GM12892 (cell line): ENCODE results near the gene PHF21A.
A peak's percentile ranks its signal among the peaks of the same experiment; 100 is the strongest.
"Not testable (repeated sequence)": the region's sequence is repeated elsewhere in the genome, so short reads cannot be mapped to it uniquely, and the experiment has no call there.

ENCODE experiments used
- DNase-seq: peaks from one replicate; pipeline ENCODE4 v3.0.0; 2011; ENCODE audit not compliant: insufficient read length
- FAIRE-seq: peaks from 2 replicates; lab custom pipeline; 2011; peaks lifted over from hg19 to GRCh38; lab: Jason Lieb, UNC
- POLR2A ChIP-seq: IDR thresholded peaks from 2 replicates; pipeline ENCODE4 v1.6.1; 2011; ENCODE audit warnings: low read depth, low read length, control low read depth
- POLR2AphosphoS5 ChIP-seq: IDR thresholded peaks from 2 replicates; pipeline ENCODE4 v1.6.1; 2011; ENCODE audit warnings: low read depth, low read length, control low read depth
- TAF1 ChIP-seq: IDR thresholded peaks from 2 replicates; pipeline ENCODE4 v1.6.1; 2011; ENCODE audit warnings: low read depth, mild to moderate bottlenecking, control low read depth, low read length, borderline replicate concordance

PHF21A gene

DNA sequence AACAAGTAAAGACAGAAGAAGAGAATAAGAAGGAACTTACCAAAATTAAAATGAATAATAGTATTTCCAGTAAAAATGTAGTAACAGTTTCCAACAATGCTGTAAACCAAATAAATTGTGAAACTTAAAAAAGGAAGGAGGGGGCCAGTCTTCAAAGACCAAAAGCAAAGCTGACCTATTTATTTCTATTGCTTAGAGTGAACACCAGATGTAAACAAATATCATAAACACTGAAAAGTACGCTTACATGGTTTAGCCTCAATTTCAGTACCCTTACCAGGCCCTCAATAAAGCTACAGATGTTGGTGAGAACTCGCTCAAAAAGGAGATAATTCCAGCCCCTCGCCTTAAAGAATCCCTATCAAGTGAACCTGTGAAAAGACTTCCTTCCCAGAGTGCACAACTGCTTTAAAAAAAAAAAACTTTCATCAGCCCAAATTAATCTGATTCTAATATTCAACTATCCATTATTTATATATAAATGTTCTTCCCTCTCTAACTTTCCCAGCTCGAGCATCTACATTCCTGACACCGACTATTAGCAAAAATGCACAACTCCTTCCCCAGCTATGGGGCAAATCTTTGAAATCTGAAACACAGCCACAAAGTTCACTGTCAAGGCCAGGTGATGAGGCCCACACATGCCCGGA is 2.4 kb downstream of the PHF21A start:
- DNase-seq (no peak), FAIRE-seq (peak; percentile 72)
- no peak for TF ChIP-seq POLR2A

- FAIRE-seq (no peak), DNase-seq (no peak)
- no peak for TF ChIP-seq POLR2A
- TF ChIP-seq POLR2AphosphoS5: no peak
- no peak for TF ChIP-seq TAF1
Measured at GRCh38 chr11:46117842-46118241, 3.4 kb downstream of the PHF21A start.

- FAIRE-seq, DNase-seq: not testable (repeated sequence)
Measured at GRCh38 chr11:46116712-46117037, 4.6 kb downstream of the PHF21A start.

- DNase-seq: no peak
- FAIRE-seq: no peak
- no peak for TF ChIP-seq POLR2AphosphoS5
- no peak for TF ChIP-seq POLR2A
- no peak for TF ChIP-seq TAF1
Measured at GRCh38 chr11:46116007-46116711, 5.1 kb downstream of the PHF21A start.

DNA sequence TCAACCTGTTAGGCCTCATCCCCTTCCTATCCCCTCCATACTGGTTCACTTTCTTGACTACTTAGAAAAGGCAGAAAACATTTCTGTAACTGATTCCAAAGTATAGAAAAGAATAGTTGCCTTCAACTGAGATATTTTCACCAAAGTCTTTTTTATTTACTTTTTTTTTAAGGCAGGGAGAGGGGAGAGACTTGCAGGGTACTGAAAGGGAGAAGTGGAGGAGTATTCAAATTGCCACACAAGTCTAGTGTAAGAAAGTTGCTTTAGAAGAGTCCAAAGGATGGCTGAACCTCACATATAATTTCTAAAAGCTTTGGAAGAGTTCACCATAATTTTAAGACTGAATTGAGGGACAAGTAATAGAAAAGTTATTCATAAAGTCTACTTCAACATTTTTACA is 6.3 kb downstream of the PHF21A start:
- no peak for DNase-seq
- no peak for TF ChIP-seq TAF1
- no peak for TF ChIP-seq POLR2AphosphoS5
- no peak for TF ChIP-seq POLR2A
- FAIRE-seq: no peak

- FAIRE-seq (no peak), DNase-seq (no peak)
- TF ChIP-seq POLR2AphosphoS5 (no peak), POLR2A (no peak), TAF1 (no peak)
Measured at GRCh38 chr11:46114378-46114777, 6.9 kb downstream of the PHF21A start.

DNA sequence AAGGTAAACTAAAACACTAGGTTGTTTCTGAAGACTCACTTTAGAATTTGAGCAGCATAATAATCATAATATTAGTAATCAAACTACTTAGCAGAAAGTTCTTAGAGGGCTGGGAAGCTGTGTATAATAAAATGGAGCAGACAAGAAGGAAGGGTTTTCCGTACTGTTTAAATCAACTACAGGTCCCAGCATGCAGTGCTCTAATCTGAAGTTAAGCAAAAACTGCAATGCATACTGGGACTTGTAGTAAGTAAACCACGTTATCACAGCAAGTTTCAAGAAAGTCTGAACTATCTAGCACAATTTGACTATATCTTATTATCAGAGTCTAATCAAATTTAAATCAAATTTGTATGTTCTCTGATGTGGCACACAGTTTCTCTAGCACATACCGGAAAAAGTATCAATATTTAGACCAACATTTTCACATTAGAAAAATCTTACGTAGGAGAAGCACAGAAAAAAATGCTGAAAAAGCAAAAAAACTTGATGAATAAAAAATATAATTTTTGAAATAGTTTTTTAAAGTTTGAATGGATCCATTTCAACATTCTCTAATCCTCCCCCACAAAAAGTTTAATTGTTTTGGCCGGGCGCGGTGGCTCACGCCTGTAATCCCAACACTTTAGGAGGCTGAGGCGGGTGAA is 8.2 kb downstream of the PHF21A start:
- peak; percentile 88 for FAIRE-seq
- TF ChIP-seq POLR2AphosphoS5: no peak
- TF ChIP-seq POLR2A: no peak
- DNase-seq: no peak

GRCh38 chr11:46108751-46109150 is 12.5 kb downstream of the PHF21A start:
- no peak for DNase-seq
- TF ChIP-seq TAF1 (no peak), POLR2AphosphoS5 (no peak), POLR2A (no peak)
- no peak for FAIRE-seq

DNA sequence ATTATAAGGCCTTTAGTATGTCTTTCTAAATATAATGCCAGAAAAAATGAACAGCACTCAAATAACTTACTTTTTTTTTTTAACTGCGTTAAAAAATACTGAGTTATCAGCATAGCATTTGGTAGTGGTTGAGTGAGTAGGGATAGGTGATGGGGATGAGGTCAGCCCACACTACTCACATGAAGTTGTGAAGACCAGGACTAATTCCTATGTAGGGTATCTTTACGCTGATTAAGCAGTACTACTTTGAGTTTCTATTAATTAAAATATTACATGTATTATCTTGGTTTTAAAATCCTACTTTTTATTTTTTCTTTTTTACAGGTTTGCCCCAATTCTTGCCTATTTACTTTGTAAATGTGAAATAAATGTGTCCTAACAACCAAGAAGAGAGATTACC is 13.5 kb downstream of the PHF21A start:
- FAIRE-seq (no peak), DNase-seq (no peak)
- no peak for TF ChIP-seq POLR2AphosphoS5
- TF ChIP-seq POLR2A: no peak
- no peak for TF ChIP-seq TAF1

DNA sequence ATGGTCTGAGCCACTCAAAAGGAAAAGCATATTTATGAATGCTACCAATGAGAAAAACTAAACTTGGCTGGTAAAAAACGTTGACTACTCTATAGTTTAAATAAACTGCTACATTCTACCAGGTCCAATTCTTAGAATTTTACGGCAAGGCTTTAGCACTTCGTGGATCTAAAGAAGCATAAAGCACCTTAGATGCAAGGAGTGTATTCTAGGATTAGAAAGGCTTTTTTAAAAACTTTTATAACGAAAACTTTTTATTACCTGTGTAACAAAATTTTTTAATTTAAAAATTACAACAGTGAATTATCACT is 13.9 kb downstream of the PHF21A start:
- TF ChIP-seq POLR2A (no peak), TAF1 (no peak), POLR2AphosphoS5 (no peak)
- DNase-seq (no peak), FAIRE-seq (no peak)

DNA sequence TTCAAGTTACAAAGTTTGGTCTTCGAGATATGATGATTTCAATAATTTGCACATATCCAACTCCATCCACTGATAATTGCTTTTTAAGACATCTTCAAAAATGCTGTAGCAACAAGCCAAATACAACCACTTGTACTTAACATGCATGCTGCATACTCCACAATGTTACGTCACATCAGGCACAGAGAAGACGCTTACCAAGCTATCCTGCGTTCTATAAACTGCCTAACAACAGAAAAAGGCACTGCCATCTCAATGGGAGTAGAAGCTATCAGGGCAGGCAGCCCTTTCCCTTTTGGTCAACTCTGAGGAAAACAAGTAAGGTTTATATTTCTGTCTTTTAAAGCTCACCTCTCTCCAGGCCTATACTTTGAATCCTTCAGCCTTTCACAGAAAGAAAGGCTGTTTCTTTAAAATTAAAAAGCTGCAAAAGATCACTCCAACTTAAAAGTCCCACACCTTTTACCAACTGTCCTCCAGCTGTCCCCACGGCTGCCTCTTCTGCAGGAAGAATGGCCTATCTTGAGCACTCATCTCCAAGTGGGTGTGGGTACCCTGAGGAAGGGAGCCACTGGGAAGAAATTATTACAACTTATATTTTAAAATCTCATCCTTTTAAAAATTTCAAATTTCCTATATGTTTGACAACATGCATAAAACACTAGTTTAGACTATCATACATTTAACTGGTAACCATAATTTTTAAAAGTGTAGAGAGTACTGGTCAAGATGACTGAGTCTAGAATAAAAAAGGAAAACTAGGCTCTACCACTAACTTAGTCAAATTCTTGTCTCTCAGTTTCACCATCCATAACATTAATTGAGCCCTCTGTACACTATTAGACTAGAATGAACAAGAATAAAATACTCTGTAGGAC is 14.5 kb downstream of the PHF21A start:
- no peak for TF ChIP-seq POLR2AphosphoS5
- TF ChIP-seq TAF1: no peak
- TF ChIP-seq POLR2A: no peak
- FAIRE-seq (no peak), DNase-seq (no peak)

DNA sequence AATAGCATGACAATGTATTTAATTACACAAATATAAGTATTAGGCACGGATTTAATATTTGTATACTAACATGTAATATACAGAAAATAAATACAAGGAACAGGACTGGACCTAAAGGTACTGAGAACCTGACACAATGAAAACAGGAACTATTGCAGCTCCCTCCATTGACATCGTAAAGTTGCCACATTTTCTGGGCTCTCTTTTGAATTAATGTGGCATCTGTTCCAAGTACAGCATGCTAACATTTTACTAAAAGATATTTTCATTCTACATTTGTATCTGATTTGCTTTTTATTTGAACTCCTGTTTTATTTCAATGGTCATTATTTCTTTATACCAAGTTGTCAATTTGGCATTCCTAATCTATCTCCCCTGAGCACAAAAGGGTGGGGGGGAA is 15.3 kb downstream of the PHF21A start:
- DNase-seq (no peak), FAIRE-seq (no peak)
- TF ChIP-seq POLR2A: no peak
- no peak for TF ChIP-seq TAF1
- TF ChIP-seq POLR2AphosphoS5: no peak

DNA sequence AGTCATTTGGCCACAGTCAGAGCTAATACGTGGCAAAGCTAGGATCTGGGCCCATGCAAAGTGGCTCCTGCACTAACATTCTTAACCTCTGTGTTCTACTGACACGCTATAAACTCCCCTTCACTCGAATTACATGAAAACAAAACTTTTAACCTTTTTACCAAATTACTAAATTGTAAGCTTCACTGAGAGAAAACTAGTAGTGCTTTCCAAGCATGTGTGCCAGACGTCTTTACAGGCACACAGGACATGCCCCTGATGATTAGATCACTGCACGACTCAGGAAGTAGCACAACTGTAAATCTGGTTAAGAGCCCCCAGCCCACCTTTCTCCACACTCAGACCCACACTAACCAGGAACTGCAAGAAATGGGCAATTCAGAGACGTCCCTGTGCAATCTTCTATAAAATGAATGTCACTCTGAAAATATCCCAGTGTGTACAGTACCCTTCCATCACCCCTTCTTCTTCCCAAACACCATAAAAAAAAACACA is 16.1 kb downstream of the PHF21A start:
- DNase-seq (no peak), FAIRE-seq (no peak)
- no peak for TF ChIP-seq POLR2AphosphoS5
- no peak for TF ChIP-seq POLR2A
- no peak for TF ChIP-seq TAF1
